ENCODE data around the gene VWA1. TPM values are rescaled to one million over a fixed set of nuclear protein-coding genes. Genes with fewer than 3 reads are reported as not detected.

VWA1 gene
- total RNA-seq, 1 donor from 2014 or later = 44.5 TPM

- Mint-ChIP-seq H3K27me3 (no peaks in the 10 kb centered on the region), H3K36me3 (no peaks in the 10 kb centered on the region), H3K27ac (peak overlapping the region; percentile 39), H3K4me1 (ENCODE audit: unreplicated experiment) (peaks cover 5% of the 10 kb centered on the region), H3K9me3 (no peaks in the 10 kb centered on the region), H3K4me3 (peak overlapping the region; percentile 83)
- no peak for TF ChIP-seq CTCF (conservative IDR thresholded peaks at IDR 0.05)
- DNase-seq (ENCODE audit: extremely low spot score, unreplicated experiment) = no peak
Measured at GRCh38 chr1:1436630-1437032, 1.1 kb downstream of the VWA1 start.

DNA sequence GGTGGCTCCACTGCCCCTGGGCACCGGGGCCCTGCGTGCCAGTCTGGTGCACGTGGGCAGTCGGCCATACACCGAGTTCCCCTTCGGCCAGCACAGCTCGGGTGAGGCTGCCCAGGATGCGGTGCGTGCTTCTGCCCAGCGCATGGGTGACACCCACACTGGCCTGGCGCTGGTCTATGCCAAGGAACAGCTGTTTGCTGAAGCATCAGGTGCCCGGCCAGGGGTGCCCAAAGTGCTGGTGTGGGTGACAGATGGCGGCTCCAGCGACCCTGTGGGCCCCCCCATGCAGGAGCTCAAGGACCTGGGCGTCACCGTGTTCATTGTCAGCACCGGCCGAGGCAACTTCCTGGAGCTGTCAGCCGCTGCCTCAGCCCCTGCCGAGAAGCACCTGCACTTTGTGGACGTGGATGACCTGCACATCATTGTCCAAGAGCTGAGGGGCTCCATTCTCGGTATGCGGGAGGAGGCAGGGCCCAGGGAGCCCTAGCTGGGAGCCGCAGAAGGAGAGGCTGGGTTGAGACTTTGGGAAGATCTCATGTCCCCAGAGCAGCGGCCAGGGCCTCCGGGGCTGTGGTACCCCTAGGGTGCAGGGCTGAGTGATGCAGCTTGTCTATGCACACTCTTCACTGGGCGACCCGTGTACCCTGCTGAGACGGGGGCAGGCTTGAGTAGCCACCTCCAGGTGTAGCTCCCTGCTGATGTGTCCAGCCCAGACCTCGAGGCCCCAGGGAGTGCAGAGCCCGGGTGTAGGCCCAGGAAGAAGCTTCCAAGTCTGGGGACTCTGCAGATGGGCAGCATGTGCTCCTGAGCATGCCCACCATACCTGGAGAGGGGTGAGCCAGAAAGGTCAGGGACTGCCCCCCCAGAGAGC, 1.8 kb downstream of the VWA1 start:
- no peaks in the 10 kb centered on the region for H3K9me3 Mint-ChIP-seq
- H3K27ac Mint-ChIP-seq = no peak overlapping the region
- no peaks in the 10 kb centered on the region for H3K36me3 Mint-ChIP-seq
- DNase-seq (ENCODE audit: extremely low spot score, unreplicated experiment) = no peak
- no peaks in the 10 kb centered on the region for H3K27me3 Mint-ChIP-seq
- no peak overlapping the region for H3K4me3 Mint-ChIP-seq
- peaks cover 5% of the 10 kb centered on the region for H3K4me1 Mint-ChIP-seq (ENCODE audit: unreplicated experiment)
- TF ChIP-seq CTCF (conservative IDR thresholded peaks at IDR 0.05) = no peak

DNA sequence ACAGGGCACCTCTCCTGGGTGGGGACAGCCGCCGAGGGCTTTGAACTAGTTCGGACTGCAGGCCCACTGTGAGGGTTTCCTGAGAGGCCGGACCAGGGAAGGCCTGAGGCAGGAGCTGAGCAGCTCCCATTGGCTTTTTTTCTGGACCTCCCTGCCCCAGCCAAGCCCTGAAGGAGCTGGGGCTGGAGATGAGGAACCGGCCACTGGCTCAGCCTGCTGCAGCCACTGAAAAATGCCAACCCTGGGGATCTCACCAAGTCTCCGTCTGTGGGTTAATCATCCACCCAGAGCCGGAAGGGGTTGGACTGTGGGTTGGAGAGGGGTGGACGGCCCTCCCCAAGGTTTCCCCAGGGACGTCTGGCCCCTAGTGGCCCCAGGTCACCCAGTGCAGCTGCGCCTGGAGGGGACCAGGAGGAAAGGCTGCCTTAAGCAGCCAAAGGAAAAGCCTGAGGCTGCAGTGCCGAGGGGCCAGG, 2.5 kb downstream of the VWA1 start:
- no peak for DNase-seq (ENCODE audit: extremely low spot score, unreplicated experiment)
- no peak for TF ChIP-seq CTCF (conservative IDR thresholded peaks at IDR 0.05)
- Mint-ChIP-seq H3K4me3 (no peak overlapping the region), H3K36me3 (no peaks in the 10 kb centered on the region), H3K27me3 (no peaks in the 10 kb centered on the region), H3K4me1 (ENCODE audit: unreplicated experiment) (peaks cover 5% of the 10 kb centered on the region), H3K9me3 (no peaks in the 10 kb centered on the region), H3K27ac (no peak overlapping the region)

DNA sequence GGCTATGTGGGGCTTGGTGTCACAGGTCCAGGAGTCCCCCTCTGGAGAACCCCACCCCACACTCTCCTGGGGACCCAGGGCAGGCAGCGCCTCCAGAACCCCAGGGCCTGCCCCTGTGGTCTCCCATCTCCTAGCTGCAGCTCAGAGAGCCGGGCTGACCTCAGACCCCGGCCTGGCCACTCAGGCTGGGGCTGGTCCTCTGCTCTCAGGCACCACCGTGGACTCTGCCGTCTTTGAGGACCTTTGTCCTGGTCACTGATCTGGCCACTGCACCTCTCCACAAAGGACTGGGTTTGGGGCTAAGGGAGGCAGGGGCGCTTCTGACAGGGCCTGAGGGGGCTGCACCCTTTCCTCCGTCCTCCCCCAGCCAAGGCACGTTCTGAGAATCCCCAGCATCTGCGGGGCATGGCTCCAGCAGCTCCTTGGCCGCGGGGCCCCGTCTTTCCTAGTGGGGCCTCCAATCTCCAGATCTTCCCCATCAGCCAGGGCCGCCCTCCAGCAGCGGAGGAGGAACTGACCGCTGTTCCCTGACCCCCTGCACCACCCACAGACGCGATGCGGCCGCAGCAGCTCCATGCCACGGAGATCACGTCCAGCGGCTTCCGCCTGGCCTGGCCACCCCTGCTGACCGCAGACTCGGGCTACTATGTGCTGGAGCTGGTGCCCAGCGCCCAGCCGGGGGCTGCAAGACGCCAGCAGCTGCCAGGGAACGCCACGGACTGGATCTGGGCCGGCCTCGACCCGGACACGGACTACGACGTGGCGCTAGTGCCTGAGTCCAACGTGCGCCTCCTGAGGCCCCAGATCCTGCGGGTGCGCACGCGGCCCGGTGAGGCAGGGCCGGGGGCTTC, 3.3 kb downstream of the VWA1 start:
- Mint-ChIP-seq H3K4me3 (no peak overlapping the region), H3K4me1 (ENCODE audit: unreplicated experiment) (peaks cover 5% of the 10 kb centered on the region), H3K27ac (no peak overlapping the region), H3K27me3 (no peaks in the 10 kb centered on the region), H3K9me3 (no peaks in the 10 kb centered on the region), H3K36me3 (no peaks in the 10 kb centered on the region)
- TF ChIP-seq CTCF (conservative IDR thresholded peaks at IDR 0.05) = no peak
- no peak for DNase-seq (ENCODE audit: extremely low spot score, unreplicated experiment)

GRCh38 chr1:1439546-1440261, 4.2 kb downstream of the VWA1 start:
- Mint-ChIP-seq H3K27ac (no peak overlapping the region), H3K4me1 (ENCODE audit: unreplicated experiment) (peaks cover 5% of the 10 kb centered on the region), H3K4me3 (no peak overlapping the region), H3K9me3 (no peaks in the 10 kb centered on the region), H3K36me3 (no peaks in the 10 kb centered on the region), H3K27me3 (no peaks in the 10 kb centered on the region)
- TF ChIP-seq CTCF (conservative IDR thresholded peaks at IDR 0.05) = no peak
- no peak for DNase-seq (ENCODE audit: extremely low spot score, unreplicated experiment)
